Prostate gland (tissue), 2 donors: ENCODE data around the gene SUPT3H.

Experiments used
- POLR2A ChIP-seq: fragments of 450-650 bp; IDR thresholded peaks from one replicate; pipeline ENCODE4 v1.6.1; 2016; ENCODE audit warnings: antibody characterized with exemption, mild to moderate bottlenecking
- POLR2AphosphoS5 ChIP-seq: sonication (generic); formaldehyde crosslinking; IDR thresholded peaks from one replicate; pipeline ENCODE4 v1.6.1; 2017; ENCODE audit warnings: antibody characterized with exemption
- TF ChIP-seq, protein P1 (sequence below), 4 experiments: fragments of 200-600 bp in 2 of 4; fragments of 450-650 bp in 2 of 4; sonication (generic) in 2 of 4; IDR thresholded peaks; 1 replicate in 3 of 4; 2 replicates in 1 of 4; pipeline ENCODE4 v1.5.1; 2016 to 2019; ENCODE audit warnings: antibody characterized with exemption in 4 of 4, mild to moderate bottlenecking in 2 of 4, moderate library complexity in 2 of 4

DNA sequence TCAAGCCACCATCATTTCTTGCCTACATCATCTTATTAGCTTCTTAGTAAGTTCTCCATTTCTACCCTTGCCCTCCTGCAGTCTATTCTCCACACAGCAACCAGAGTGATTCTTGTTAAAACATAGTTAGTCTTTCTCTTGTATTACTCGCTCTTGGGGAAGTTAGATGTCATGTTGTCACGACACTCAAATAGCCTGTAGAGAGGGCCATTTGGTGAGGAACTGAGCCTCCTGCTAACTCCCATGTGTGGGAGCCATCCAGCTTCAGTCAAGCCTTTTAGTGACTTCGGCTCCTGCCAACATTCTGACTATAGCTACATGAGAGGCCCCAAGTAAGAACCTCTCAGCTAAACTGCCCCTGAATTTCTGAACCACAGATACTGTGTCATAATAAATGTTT is 594.8 kb downstream of the SUPT3H start:
- TF ChIP-seq, protein P1, sequence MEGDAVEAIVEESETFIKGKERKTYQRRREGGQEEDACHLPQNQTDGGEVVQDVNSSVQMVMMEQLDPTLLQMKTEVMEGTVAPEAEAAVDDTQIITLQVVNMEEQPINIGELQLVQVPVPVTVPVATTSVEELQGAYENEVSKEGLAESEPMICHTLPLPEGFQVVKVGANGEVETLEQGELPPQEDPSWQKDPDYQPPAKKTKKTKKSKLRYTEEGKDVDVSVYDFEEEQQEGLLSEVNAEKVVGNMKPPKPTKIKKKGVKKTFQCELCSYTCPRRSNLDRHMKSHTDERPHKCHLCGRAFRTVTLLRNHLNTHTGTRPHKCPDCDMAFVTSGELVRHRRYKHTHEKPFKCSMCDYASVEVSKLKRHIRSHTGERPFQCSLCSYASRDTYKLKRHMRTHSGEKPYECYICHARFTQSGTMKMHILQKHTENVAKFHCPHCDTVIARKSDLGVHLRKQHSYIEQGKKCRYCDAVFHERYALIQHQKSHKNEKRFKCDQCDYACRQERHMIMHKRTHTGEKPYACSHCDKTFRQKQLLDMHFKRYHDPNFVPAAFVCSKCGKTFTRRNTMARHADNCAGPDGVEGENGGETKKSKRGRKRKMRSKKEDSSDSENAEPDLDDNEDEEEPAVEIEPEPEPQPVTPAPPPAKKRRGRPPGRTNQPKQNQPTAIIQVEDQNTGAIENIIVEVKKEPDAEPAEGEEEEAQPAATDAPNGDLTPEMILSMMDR (IDR thresholded peaks at IDR 0.05): no peak
- TF ChIP-seq POLR2A: no peak
- no peak for TF ChIP-seq POLR2AphosphoS5
